SK-MEL-5 (cell line): Measurements from ENCODE around the gene SEMA4G. TPM values are rescaled to one million over a fixed set of nuclear protein-coding genes. Genes with fewer than 3 reads are reported as not detected.

Experiments used
- DNase-seq: peaks from one replicate; pipeline ENCODE4 v3.0.0-alpha.2; 2016; ENCODE audit warnings: low read depth, low spot score
- in situ Hi-C: cut with HindIII; loops from 2 replicates; pipeline ENCODE4 v1.10.0; 2016; ENCODE audit warnings: low sequenced_read_pairs, high pct_unique_total_duplicates, low pct_unique_long_range_greater_than_20kb
- polyA plus RNA-seq, 2 experiments: library from polyadenylated mRNA; depleted of rRNA; stranded (reverse); fragments of >200 nt; gene quantifications; 2 replicates each; pipeline ENCODE4 v1.2.3, GENCODE V29; 2015
- total RNA-seq: library from RNA; depleted of rRNA; stranded (reverse); fragments of >200 nt; shearing (Covaris generic); gene quantifications from 2 replicates; pipeline ENCODE4 v1.2.3, GENCODE V29; 2014; rRNA removed

SEMA4G gene, protein sequence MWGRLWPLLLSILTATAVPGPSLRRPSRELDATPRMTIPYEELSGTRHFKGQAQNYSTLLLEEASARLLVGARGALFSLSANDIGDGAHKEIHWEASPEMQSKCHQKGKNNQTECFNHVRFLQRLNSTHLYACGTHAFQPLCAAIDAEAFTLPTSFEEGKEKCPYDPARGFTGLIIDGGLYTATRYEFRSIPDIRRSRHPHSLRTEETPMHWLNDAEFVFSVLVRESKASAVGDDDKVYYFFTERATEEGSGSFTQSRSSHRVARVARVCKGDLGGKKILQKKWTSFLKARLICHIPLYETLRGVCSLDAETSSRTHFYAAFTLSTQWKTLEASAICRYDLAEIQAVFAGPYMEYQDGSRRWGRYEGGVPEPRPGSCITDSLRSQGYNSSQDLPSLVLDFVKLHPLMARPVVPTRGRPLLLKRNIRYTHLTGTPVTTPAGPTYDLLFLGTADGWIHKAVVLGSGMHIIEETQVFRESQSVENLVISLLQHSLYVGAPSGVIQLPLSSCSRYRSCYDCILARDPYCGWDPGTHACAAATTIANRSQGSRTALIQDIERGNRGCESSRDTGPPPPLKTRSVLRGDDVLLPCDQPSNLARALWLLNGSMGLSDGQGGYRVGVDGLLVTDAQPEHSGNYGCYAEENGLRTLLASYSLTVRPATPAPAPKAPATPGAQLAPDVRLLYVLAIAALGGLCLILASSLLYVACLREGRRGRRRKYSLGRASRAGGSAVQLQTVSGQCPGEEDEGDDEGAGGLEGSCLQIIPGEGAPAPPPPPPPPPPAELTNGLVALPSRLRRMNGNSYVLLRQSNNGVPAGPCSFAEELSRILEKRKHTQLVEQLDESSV
- total RNA-seq = 1.3 and 4.7 TPM in 2 replicates
- 8.2 and 10.8 TPM in 2 replicates for polyA plus RNA-seq (2015; cell fraction: cytosol; rRNA removed)
- 11.9 and 17.8 TPM in 2 replicates for polyA plus RNA-seq (2015; cell fraction: nucleus; rRNA removed)

DNA sequence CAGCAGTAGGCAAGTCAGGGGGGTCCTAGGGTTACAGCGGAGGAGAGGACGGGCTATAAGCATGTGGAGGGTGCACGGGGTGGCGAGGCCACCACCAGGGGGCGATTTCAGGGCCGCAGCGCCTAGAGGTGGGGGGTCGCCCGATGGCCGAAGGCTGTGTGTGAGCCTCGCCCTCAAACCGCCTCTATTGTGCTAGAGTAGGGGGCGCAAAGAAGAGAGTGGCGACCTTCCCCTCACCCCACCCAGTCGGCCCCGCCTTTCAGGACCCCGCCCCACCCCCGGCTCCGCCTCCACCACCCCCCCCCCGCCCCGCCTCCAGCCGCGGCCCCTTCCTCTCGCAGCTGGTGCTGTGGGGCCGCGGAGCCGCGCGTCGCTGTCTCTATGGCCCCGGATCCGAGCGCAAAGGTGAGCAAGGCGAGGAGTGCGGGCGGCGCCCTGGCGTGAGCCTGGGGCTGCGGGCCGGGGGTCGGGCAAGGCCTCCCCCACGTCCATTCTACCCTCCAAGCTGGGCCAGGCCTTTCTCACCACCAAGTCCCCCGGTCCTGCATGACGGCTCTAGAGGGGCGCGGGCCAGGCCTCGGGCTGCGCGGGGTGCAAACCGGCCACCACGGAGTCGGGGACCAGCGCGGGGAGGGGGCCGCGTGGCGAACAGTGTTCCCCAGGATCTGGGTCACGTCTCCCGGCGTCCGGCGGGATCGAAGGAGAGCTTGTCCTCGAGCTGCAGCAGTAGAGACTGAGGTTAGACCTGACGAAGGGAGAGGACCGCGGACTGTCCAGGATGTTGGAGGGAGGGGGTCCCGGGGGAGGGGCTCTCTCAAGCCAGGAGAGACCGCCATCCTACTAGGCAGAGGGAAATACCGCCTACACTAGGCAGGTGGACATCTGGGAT, at the start of gene SEMA4G:
SEMA4G (plus strand) TSS at position 318 of the 889 bp plus-strand sequence. CDS start 3,409 bp downstream, outside the sequence.
- peak; percentile 21 for DNase-seq
- in situ Hi-C loops = no loop called here

DNA sequence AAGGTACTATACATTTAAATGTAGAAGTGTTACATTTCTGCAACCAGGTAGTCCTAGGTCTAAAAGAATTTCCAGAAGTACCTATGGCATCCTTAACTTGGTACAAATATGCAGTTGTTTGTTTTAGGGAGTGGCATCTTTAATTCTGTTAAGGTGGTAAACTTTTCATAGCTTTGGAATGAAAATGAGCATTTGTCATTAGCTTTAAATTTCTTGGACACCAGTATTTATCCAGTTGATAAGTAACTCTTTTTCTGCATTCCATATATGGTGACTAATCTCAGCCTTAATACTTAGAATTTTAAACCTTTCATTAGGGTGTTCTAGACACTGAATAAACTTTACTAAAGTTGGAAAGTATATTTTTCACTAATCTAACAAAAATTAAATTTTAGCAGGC, 45.7 kb upstream of the SEMA4G start:
- in situ Hi-C loops = no loop called here
- no peak for DNase-seq

DNA sequence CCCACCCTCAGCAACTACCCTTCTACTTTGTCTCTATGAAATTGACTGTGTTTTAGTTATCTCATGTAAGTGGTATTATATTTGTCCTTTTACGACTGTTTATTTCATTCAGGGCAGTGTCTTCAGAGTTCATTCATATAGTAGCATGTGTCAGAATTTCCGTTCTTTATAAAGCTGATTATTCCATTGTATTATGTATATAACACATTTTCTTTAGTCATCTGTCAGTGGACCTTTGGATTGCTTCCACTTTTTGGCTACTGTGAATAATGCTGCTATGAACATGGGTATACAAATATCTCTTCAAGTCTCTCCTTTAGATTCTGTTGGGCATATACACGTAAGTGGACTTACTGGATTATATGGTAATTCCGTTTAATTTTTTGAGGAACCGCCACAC, 42.0 kb upstream of the SEMA4G start:
- in situ Hi-C loops = no loop called here
- DNase-seq = no peak

DNA sequence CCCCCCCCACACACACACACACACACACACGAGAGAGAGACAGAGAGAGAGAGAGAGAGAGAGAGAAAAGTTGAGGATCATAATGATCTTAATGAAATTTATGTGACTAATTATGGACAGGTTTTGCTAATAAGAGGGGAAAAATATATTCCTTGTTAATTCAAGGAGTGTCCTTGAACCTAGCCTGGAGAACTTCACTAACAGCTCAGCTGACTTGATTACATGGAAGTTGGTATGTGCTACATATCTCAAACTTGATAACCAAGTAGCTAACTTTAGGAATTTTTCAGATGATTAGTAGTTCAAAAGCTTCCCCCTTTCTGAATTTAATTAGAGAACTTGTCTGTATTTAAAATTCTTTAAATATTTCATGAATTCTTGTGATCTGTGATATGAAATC, 41.3 kb upstream of the SEMA4G start:
- DNase-seq = no peak
- in situ Hi-C loops = no loop called here

DNA sequence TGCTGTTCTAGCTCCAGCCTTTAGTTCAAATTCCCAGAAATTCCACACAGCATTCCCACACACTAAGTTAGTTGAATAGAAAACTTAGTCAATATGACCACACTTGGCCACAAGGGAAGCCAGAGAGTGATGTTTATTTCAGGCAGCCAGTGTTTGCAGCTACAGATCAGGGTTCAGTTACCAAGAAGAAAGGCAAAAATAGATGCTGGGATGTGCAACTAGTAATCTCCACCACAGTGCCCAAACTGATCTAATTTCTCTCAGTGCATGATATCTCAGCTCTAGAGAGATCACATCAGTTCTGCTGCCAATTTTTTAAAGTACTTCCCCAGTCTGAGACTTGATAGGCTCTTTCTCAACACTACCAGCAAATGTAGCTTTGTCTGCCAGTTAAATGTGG, 38.9 kb upstream of the SEMA4G start:
- peak; percentile 28 for DNase-seq
- in situ Hi-C loops = no loop called here

DNA sequence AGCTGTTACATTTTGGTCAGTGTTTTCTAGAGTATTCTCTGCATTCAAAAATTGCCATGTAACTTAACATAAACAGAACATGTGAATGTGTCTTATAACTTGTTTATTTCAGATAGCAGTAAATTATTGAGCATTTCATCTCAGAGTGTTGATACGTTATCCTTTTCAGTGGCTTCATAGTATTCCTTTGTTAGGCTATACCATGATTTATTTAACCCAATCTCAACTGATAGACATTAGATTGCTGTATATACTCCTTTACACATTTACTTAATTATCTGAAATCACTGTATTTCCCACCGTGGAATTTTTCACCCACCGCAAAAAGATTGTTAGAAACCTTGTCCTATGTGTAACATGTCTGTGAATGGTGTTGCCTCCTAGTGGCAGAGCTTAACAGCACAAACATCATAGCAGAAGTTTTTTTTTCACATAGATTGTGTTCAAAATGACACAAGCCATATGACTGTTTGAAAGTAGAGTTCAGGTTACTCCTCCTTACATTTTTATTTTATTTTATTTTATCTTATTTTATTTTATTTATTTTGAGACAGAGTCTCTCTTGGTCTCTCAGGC, 35.1 kb upstream of the SEMA4G start:
- in situ Hi-C loops = no loop called here
- peak; percentile 53 for DNase-seq

DNA sequence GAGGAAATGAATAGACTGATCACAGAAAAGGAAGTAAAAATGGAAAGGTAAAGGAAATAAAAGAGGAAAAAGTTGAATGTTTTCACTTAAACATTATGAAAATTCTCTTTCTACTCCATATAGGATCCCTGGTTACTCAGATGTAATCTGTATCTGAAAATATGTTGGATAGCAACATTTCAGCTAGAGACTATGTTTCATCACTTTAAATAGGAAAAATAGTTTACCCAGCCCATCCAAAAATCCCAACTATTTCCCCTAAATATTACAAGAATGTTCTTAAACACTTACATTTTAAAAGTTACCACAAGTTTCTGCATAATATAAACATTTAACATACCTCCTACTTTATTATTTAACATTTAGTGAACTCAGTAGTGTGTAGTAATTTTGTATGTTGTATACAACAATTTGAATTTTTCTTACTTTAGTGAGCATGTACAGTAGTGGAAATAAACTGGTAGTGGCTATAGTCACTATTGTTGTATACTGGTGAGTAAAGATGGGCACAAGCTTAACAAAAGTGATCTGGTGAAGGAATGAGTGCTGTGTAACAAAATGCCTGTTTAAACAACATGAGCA, 29.4 kb upstream of the SEMA4G start:
- DNase-seq = no peak

DNA sequence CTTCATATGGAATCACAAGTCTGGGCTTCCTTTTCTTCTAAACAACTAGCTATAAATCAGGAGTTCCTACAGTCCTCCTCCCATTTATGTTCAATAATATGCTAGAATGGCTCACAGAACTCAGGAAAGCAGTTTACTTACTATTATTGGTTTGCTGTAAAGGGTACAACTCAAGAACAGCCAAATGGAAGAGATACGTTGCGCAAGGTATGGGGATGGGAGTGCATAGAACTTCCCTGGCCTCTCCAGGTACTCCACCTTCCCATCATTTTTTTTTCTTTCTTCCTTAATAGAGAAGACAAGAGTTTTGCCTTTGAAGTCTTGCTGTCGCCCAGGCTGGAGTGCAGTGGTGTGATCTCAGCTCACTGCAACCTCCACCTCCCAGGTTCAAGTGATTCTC, 27.1 kb upstream of the SEMA4G start:
- no peak for DNase-seq
- in situ Hi-C loops = no loop called here

More for the DNA sequence above, 29.4 kb upstream of the SEMA4G start:
- in situ Hi-C loops = no loop called here

DNA sequence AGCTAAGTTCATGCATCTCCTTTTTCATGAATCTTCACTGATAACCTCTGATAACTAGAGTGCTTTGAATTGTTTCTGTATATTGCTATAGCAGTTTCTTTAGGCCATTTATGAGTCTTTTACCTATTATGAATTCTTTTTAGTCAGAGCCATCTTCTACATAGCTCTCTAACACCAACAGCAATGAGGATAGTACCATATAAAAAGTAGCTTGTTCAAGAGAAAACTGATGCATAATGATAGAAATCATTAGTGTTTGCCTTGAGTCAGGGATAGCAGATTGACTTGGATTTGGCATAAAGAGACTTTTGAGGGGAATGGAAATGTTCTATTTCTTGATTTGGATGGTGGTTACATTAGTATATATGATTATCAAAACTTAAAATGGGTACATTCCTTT, 25.8 kb upstream of the SEMA4G start:
- DNase-seq = no peak
- in situ Hi-C loops = no loop called here

DNA sequence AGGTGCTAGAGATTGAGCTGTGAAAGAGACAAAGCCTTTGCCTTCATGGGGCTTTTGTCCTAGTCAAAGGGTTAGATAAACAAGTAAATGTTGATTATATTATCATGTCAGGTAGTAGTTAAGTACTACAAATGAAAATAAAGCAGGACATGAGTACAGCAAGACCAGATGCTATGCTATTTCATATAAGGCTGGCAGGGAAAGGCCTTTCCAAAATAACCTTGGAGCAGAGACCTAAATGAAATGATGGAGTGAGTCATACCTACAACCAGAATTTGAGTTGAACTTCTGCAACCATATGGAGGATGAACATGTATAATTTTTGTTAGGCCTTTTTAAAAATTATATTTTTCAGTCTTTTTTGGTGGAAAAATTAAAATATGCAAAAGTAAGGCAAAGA, 23.6 kb upstream of the SEMA4G start:
- in situ Hi-C loops = no loop called here
- DNase-seq = no peak

DNA sequence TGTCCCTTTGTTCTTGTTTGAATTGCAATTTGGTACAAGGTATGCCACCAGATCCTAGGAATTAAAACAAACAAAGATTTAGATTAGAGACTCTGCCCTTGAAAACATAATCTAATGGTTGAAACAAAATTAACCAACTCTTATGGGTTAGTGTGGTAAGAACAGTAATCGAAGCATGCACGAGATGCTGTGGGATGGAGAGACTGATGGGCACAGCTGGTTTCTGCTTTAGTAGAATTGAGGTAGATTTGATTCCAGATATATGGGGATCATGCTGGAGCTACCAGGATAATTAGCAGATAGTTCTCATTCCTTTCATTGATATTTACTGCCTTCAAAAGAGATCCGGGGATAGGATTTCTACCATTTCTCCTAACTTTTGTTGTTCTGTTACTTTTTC, 20.4 kb upstream of the SEMA4G start:
- DNase-seq = no peak
- in situ Hi-C loops = no loop called here

DNA sequence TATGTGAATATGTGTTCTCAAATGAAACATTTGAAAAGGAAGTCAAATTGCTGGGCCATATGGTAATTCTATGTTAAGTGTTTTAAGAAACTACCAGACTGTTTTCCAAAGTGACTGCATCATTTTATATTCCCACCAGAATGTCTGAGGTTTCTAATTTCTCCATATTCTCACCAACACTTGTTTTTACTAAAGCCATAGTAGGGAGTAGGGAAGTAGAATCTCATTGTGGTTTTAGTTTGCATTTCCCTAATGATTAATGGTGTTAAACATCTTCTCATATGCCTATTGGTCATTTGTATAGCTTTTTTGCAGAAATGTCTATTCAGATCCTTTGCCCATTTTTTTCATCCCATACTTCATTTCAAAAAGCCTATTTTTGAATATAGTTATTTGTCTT, 9.1 kb upstream of the SEMA4G start:
- in situ Hi-C loops = no loop called here
- no peak for DNase-seq

DNA sequence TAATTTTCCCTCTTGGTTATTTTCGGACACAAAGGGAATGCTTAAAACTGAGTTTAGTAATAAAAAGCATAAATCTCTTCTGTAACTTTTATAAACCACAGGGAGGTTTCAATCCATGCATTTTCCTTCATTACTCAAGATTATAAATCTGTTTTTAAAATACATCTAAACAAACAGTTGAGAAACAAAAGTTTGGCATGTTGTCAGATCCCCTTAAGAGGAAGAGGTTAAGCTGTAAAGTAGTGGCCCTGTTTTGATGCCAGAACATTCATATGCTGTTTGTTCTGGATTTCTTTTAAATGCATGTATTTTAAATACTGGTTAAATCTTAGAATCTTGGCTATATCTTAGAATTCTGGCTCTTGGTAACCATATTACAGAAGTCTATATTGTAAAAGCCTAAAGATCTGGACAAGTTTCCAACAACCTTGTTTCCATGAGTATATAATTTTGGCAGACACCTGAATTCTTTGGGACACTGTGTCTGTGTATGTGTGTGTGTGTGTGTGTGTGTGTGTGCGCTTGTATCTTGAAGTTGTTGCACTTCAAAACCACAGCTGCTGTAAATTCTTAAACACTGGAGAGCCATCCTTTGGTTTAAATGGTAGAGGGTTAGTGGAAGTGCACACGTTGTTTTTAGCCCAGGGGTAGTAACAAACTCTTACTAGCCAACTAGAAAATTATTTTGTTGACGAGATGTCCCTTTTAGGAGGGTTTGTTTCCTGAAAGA, 6.8 kb upstream of the SEMA4G start:
- in situ Hi-C loops = no loop called here
- no peak for DNase-seq

DNA sequence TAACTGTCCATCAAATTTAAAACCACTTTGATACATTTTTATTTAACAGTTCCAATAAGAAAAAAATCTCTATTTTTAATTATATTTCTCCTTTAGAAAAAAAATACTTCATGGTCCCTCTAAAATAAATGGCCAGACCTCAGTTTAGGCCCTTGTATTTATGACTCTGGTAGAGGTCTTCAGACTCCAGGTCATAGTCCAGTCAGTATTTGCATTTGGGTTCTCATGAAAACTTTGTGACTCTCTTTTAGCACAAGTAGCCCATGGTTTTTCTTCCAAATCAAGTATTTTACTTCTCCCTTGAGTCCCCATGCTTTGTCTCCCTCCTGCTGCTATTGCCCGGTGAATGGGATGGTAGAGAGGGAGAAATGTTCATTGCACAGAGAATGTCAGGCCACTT, 5.5 kb upstream of the SEMA4G start:
- in situ Hi-C loops = no loop called here
- DNase-seq = no peak

DNA sequence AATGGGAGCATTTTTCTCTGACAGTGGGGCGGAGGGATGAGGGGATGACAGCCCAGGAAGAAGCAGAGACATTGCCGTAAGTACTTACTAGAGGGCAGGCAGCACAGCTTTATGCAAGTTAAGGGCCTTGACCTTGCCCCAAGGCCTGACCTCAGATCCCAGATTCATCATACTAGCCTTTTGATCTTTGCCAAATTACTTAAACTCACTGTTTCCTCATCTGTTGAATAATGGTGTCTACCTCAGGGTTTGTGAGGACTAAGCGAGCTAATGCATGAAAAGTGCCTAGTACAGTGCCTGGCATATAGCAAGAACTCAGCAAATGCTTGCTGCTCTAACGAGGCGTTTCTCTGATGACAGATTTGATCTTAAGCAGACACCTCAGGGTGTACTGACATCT, 3.5 kb upstream of the SEMA4G start:
- in situ Hi-C loops = no loop called here
- DNase-seq = no peak

DNA sequence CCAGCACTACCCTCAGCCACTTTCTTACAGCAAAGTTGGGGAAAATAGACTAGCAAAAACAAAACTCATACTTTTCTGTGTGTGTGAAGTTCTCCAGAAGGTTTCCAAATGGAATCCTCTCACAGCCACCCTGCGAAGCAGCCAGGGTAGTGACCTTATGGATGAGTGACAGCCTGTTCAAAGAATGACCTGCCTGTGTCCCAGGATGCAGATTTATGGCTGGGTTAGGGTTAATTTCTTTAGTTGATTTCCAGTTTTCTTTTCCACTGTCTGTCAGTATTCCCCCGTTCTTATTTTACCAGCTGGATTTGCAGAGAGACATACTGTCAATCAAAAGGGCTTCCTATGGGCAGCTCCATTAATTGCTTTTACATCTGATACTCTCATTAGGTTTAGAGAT, 2.4 kb upstream of the SEMA4G start:
- in situ Hi-C loops = no loop called here
- DNase-seq = no peak
